Middle frontal gyrus (tissue), 1 donor: ENCODE results near the gene NUBP2.

Source experiments
- DNase-seq: peaks from one replicate; pipeline ENCODE4 v3.0.0-alpha.2; 2015; ENCODE audit warnings: low spot score; ENCODE audit errors: extremely low spot score

NUBP2 gene

DNA sequence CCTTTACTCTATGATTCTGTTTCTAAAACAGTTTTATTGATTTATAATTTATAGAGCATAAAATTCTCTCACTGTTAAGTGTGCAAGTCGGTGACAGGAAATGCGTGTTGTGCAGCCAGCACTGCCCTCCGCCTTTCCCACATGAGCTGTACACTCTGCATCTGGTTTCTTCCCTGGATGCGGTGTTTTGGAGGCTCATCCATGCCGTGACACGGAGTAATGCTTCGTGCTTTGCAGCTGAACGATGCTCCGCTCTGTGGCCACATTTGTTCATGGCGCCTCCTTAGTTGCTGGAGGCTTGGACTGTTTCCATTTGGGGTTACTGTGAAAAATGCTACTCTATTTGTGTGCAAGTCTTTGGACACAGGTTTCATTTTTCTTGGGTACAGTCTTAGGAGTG, 17.9 kb downstream of the NUBP2 start:
- no peak for DNase-seq

DNA sequence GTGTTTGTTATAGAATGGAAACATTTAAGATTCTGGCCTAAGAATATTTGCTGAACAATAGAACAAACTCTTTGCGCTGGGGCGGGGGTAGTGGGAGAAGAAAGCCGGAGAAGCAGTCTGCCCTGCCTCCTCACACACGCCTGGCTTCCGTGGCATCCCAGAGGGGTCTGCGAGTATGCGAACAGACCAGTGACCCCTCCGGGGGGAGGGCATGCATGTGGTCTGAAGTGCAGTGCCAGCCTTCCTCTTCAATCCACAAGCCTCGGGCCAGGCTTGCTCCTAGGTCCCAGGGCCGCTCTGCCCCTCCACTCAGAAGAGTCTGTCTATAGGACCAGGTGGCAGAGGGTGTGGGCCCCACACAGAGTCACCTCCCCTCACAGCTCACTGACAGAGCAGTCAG, 24.9 kb downstream of the NUBP2 start:
- no peak for DNase-seq

DNA sequence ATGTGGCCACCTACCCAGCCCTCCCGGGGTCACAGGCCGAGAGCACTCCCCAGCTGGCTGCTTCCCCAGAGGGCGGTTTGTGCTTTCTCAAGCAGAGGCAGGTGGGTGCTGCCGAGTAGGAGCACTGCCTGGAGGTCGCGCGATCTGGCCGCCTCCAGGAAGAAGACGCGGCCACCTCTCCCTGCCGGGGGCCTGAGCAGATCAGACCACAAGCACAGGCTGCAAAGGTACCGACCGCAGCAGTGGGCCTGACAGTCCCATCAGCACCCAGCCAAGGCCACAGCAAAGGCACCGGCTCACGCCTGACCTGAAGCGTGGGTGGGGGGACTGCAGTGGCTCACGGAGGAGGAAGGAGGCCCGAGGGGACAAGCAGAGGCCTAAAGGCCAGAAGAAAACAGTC, 25.9 kb downstream of the NUBP2 start:
- no peak for DNase-seq

DNA sequence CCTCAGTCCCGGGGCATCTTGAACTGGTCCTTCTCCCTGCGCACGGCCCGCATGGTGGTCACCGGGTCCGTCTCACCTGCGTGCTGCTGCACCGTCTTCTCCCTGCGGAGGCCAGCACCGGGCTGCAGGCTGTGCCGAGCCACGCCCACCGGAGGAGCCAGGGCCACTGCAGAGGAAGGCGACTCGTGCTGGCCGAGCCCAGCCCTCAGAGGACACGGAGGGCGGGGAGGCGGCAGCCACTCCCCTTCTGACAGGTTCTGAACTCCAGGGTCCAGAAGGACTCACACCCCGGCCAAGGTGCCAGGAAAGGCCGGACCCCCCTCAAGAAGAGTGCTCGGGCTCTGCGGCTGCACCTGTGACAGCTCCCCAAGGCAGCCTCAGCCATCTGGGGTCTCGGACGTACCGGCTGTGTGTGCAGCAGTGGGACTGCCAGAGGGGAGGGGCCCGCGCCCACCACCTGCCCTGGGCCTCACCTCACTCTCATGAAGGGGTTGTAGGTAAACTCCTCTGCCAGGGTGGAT, 26.6 kb downstream of the NUBP2 start:
- DNase-seq = no peak

DNA sequence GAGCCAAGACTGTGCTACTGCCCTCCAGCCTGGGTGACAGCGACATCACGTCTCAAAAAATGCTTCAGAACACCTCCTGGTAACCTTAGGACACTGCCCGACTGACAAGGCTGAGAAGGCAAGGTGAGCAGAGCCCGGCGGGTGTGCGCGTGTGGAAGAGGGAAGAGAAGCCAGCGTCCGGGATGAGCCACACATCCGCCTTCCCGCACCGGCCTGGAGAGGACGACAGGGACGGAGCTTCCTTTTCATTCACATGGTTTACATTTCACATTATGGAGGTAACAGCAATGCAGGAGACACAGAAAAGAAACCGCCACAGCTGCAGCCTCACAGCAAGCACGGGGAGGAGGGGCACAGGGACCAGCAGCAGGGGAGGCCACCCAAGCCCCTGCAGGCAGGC, 27.3 kb downstream of the NUBP2 start:
- no peak for DNase-seq

DNA sequence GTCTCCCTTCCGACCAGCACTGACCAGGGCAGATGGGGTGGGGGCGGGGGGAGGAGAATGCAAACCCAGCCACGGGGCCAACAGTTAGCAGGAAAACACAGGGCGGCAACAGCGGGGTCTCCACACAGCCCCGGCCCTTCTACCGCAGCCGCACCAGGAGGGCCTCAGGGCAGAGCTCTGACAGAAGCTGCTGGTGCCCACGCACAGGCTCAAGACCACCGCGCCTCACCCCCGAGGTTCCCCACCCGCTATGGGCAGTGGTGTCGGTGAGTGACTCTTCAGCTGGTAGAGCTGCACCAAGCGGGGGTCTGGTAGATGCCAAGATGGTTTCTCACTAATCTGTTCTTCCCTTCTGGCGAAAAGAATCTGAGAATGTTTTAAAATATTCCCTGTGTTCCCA, 27.8 kb downstream of the NUBP2 start:
- no peak for DNase-seq

DNA sequence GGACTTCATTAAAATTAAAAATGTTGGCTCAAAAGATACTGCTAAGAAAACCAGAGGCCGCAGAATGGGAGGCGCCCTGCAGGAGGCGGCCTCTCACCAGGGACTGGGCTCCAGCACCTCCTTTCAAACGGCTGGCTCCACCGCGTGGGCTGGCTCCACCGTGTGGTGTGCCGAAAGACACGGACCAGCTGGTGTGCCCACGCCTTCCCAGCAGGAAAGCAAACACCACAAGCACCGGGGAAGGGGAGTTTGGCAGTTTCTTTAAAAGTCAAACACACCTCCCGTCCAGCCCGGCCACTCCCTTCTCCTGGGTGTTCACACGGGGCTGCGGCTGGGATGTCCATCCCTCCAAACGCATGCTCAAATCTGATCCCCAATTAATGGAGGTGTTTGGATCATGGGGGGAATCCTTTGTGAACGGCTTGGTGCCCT, 30.0 kb downstream of the NUBP2 start:
- peak; percentile 40 for DNase-seq

DNA sequence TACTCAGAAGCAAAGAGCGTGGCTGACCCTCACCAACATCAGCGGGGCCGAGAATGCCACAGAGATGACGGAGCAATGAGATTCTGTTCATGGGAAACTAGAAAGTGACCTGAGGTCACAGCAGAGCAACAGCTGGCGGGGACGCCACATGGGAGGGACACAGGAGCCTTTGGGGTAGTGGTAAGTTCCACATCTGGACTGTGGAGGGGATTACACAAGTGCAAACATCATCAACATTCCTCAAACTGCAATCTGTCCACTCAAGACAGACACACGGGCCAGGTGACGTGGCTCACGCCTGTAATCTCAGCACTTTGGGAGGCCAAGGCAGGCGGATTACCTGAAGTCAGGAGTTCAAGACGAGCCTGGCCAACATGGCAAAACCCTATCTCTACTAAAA, 32.7 kb downstream of the NUBP2 start:
- DNase-seq = no peak

DNA sequence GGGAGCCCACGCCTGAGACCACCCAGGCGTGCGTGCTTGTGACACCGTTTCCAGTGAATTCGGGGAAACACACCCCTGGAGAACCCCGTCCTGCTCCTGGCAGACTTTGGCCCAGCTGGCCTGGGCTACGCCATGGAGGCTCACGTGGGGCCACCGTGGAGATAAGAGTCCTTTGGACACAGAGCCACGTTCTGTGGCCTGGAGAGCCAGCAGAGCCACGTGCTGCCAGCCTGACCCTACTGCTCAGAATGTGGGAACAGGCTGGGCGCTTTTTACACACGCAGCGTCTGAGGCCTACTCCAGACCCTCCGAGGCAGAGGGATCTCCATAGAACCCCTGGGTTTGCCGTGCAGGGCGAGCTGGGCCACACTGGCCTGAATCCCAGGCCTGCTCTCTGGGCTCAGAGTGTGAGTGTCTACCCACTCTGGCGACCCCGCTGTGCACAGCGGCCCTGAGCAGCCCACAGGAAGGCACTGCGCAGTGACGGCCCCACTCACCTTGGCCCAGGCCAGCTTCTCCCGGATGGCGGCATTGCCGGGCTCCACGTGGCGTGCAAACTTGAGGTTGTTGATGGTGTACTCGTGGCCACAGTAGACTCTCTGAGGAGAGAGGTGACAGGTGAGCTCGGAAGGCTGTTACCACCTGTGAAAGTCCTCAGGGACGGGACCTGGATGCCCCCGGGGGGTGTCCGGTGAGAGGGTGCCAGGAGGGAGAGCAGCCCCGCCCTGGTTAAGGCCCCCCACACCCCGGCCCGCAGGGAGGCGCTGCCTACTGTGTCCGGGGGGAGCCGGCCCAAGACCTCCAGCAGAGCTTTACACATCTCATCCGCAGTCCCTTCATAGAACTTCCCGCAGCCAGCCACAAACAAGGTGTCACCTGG, 33.9 kb downstream of the NUBP2 start:
- DNase-seq = no peak

DNA sequence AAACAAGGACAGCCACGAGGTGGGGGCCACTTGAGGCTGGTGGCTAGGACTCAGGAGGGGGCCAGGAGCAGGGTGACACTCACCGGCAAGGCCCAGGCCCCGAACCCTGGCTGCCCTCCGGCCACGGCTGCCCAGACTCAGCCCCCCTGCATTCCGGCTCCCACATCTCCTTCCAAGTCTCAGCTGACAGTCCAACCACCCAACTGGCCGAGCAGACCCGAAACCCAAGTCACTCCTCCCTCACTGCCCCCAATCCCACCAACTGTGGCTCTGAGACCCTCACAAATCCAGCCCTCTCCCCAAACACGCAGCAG, 34.5 kb downstream of the NUBP2 start:
- no peak for DNase-seq

DNA sequence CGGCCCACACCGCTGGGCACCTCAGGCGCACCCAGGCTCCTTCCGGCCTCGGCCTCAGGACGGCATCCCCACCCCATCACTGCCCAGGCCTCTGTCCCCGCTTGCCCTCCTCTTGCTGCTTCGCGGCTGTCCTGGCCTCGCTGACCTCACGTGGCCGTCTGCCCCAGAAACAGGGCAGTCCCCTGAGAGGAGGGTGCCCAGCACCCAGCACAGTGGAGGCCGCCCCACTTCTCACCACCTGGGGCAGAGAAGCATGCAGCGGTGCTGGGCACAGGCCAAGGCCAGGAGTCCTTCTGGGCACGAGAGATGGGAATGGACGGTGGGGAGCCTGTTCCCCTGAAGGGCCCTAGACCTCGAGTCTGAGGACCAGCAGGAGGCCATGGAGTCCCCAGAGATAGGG, 35.0 kb downstream of the NUBP2 start:
- DNase-seq = no peak

DNA sequence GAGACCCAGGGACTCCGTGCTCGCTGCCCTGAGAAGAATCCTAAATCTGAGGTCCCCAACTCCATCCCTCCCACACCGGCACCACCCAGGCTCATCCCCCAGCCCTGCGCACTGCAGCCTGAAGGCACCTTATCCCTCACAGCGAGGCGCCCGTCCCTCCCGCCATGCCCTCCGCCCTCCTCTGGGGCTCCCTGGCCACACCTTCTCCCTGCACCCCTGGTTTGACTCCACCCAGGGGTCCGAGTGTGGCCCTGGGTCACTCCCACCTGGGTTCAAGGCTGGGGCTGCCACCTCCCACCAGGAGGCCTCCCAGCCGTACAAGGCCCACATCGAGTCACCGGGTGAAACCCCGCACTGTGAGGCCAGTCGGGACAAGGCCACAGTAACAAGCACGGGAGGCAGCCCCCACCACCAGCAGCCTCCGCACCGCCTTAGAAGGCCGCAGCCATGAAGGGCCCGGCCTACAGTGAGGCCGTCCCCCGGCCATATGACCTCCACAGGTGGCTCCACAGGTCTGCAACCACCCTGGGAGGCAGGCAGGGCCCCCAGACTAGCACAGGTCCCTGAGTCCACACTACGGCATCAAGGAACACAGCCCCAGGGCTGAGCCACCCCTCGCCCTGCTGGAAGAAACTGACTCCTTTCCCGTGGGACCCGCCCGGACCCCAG, 35.6 kb downstream of the NUBP2 start:
- DNase-seq = no peak

DNA sequence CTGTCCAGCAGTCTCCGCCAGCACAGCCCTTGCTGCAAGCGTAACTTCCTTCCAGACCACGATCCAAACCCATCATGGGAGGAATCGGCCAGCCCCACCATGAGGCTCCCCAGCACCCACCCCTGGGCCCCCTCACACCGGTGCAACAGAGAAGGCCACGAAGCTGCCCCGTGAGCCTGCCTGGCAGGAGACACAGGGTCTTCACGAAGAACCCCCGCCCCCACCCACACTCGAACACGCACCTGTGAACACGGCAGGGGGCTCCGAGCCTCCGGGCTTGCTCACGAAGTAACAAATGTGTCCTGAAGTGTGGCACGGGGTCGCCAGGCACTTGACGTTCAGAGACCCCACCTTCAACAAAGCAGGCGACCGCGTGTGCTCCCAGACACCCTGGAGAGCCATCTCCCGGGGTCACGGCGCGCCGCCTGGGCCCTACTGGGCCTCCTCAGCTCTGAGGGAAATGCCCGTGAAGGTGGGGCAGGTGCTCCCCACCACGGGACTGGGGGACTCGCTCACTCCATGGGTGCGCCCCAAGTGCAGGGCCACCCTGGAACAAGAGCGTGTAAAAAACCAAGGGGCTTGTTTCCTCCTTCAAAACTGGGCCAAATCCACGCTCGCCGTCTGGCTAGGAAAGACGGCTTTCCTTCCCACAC, 36.2 kb downstream of the NUBP2 start:
- no peak for DNase-seq

DNA sequence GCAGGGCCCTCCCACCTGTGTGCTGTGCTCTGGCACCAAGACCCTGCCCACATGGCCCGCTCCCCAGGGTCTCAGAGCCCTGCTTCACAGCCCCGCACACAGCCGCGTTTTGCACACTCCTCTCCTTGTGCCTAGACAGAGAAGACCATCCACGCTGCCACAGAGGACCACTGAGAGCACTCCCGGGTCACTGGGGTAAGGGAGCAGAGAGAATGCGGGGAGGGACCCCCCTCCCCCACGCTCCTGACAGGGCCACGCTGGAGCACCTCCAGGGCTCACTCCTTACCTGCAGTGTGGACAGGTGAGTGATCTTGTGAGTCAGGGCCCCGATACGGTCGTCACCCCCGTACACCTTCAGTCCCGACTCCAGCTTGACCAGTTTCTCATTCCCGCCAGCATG, 36.9 kb downstream of the NUBP2 start:
- no peak for DNase-seq

DNA sequence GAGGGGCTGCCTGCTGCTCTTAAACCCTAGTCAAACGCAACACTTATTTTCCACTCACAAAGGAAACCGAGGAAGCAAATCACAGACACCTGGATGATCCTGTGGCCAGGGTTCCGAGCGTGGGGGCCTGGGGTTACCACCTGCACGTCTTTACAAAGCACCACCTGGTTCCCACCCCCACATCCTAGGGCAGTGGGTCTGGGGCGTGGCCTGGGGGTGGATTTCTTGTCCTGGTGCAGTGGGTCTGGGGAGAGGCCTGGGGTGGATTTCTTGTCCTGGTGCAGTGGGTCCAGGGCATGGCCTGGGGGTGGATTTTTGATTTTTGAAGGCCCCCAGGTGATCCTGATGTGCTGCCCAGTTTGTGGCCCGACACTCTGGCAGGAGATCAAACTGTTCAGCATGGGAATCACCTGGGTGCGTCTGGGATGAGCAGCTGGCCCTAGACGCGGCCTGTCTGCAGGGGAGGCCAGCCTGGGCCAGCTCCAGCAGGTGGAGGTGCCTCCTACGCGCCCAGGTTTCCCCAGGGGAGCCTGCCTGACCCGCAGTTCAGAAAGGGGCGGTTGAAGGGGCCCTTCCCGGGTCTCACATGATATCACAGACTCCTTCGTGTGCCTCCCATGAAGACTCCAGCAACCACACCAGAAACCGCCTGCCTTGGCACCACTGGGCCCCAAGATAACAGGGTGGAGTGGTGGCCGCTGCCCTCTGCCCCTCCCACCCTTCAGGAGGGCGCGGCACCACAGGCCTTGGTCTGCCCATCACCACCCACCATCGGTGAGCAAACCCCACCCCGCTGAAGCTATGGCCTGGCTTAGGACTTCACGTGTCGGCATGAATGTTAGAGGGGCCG, 37.6 kb downstream of the NUBP2 start:
- no peak for DNase-seq

DNA sequence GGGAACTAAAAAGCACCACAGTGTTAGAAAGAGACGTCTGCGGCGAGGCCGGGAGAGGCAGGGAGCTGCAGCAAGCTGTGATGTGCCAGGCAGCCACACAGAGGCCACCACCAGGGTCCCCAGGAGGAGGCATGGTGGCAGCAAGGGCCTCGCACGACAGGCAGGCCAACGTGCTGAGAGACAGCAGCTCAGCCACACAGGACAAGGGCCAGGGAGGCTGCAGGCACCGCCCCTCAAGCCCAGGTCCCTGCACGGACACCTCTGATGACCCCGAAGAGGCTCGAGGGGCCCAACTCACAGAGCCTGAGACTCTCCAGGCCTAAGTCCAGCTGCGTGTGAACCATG, 38.2 kb downstream of the NUBP2 start:
- no peak for DNase-seq

DNA sequence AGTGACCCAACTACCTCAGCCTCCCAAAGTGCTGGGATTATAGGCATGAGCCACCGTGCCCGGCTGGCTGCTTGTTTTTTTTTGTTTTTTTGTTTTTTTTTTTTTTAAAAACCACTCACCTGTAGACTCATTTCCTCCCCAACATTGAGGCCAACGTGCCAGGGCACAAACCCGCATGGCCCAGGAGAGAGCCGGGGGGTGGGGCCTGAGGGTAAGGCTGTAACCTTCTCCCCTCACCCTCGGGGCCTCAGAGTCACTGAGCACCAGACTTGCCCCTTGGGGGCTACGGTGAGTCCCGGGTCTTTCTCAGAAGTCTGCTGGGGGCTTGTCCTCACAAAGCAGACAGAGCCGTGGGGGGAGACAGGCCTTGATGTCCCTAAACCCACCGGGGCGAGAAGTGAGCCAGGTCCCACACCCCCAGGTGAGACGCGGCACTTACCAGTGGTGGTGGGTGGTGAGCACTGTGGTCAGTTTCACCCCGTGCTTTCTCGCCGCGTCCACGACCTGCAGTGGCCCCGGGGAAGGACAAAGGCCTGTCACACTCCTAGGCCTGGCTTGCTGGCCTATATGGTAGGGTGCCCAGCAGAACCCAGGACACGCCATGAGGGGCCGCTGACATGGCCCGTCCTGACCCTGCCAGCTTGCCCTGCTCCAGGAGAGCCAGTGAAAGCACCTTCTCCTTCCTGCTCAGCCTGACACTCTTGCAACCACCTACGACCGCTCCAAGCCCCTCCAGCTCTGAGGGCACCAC, 39.3 kb downstream of the NUBP2 start:
- no peak for DNase-seq

DNA sequence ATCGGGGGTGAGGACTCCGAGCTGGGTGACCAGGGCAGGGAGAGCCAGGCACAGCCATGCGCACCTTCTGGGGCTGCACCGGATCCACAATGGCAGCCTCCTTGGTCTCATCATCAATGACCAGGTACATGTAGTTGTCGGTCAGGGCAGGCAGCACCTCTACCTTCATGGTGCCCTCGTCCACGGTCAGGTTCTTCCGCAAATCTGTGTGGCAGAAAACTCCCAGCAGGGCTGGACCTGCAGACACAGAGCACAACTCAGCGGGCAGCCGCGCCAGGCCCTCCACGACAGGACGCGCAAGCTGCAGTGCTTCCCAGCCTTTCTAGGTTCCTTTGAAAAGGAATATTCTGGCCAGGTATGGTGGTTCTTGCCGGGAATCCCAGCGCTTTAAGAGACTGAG, 40.0 kb downstream of the NUBP2 start:
- DNase-seq = no peak

DNA sequence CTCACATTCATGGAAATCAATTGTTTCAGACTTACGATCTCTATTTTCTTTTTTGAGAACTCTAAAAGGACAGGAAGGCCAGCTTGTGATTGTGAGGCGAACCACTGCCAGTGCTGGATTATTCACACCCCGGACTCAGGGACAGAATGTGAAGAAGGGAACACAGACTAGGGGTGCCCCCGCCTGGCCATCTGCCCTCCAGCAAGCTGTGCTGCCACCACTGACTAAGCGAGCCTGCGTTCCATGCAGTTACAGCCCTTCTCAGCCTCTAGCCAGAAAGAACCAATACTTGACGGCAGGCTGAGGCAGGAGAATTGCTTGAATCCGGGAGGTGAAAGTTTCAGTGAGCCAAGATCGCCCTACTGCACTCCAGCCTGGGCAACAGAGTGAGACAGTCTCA, 41.1 kb downstream of the NUBP2 start:
- peak; percentile 20 for DNase-seq

DNA sequence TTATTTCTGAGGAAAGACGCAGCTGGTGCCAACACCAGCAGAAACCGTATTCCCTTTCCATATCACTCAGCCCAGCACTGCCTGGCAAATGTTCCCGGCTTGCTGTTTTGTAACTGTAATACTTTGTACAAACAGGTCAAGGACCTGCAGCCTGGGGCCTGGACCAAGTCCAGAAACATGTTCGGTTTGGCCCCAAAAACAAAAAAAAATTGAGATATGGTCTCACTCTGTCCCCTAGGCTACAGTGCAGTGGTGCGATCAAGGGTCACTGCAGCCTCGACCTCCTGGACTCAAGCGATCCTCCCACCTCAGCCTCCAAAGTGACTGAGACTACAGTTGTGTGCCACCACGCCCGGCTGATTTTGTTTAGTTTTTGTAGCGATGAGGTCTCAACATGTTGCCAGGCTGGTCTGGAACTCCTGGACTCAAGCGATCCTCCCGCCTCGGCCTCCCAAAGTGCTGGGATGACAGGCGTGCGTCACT, 42.7 kb downstream of the NUBP2 start:
- DNase-seq = no peak
